Fibroblast of skin of left quadriceps (primary cell): ENCODE data around the gene PYGB.

Source experiments
- DNase-seq, 2 experiments: peaks; one replicate each; pipeline ENCODE4 v3.0.0-alpha.2; 2013; ENCODE audit warnings: low read depth in 2 of 2

The PYGB gene

DNA sequence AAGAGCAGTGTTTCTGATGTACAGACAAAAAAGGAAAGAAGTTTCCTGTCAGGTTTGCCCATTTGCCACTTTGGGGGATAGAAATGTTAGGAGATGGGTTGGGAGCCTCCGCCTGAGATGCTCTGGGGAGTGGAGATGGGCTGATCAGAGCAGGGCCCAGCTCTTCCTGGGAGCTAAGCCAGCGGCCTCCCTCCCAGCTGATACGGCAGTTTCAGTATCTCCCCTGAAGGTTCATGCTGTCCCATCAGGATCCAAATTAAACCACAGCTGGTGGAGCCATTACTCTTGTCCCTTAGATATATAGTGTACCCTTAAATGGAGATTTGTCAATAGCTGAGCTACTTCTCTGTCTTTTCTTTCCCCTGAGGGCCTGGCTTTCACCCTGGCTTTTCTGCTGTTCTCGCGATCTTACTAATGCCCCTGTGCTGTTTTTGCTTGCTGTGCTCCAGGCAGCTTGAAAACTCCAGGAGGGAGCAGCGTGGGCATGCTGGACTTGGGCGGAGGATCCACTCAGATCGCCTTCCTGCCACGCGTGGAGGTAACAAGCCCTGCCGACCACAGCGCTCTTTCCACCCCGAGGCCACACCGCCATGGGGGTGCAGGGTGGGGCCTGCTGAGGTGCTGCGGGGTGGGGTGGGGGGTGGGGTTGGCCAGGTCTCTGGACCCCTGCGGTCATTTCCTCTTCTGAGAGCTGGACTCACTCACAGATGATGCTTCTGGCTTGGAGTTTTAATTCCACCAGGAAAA lies 31.5 kb upstream of the PYGB start:
- no peak for DNase-seq

DNA sequence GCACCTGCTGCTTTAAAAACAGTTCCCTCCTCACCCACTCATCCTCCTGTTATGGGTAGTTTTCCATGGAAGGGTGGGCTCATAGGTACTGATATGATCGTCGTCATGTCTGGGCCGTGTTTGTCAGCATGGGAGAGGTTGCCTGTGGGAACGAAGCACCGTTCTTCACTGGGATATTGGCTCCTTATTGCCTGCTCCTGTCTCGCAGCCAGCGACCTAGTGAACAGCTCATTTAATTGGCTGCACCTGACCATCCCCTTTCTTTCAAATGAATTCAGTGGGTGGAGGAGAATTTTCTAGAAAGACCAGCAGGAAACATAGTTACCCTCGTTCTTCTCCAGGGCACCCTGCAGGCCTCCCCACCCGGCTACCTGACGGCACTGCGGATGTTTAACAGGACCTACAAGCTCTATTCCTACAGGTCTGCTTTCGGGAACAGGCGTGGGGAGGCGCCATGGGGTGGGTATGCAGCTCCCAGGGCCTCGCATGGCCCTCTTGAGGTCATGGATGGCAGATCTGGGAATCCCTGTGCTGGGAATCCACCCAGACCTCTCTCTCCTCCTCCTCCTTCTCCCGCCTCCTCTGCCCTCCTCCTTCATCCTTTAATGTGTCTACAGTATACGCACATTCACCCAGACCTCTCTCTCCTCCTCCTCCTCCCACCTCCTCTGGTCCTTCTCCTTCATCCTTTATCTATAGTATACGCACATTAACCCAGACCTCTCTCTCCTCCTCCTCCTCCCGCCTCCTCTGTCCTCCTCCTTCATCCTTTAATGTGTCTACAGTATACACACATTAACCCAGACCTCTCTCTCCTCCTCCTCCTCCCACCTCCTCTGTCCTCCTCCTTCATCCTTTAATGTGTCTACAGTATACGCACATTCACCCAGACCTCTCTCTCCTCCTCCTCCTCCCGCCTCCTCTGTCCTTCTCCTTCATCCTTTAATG lies 30.4 kb upstream of the PYGB start:
- no peak for DNase-seq

DNA sequence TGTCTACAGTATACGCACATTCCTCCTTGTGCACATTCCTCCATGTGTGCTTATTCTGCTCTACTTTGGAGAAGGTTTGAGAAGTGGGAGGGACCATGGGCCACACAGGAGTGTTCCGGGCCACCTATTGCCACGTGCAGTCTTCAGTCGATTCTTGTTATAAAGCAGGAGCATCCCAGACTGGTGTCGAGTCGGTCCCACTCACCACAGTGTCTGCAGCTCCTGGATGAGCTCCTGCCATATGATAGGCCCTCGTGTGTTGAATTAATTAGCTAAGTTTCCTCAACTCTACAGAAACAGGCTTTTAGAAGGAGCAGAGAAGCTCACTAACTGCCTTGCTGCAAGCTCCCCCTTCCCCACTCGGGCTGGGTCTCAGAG lies 29.8 kb upstream of the PYGB start:
- no peak for DNase-seq

DNA sequence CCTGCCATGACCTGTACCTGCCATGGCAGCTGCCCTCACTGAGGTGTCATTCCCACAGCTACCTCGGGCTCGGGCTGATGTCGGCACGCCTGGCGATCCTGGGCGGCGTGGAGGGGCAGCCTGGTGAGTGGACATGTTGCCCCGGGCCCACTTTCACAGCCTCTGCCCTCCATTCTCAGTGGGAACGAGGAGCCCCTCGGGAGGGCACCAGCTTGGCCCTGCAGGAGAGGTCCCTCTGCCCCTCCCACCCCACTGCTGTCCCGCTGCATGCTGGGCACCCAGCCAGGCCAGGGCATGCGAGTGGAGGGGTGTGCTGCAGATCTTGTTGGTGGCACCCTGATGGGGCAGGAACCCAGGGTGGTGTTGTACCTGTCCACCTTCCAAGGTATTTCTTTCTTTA lies 29.4 kb upstream of the PYGB start:
- DNase-seq: no peak

DNA sequence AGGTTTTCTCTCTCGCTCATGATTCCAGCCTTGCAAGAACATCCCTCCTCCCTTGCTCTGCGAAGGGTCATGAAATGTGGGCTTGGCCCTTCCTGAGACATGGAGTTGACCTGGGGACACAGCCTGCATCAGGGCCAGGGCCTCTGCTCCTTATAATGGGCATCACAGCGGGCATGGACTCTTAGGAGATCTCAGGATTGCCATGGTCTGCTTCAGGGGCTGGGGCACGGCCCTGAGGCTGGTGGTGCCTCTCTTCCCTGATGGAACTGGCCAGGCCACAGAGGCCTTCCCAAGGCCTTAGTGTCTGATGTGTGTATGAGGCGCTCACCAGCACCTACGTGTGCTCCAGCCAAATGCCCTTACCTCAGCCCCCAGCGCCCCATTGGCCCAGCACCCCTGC lies 28.5 kb upstream of the PYGB start:
- DNase-seq: no peak

DNA sequence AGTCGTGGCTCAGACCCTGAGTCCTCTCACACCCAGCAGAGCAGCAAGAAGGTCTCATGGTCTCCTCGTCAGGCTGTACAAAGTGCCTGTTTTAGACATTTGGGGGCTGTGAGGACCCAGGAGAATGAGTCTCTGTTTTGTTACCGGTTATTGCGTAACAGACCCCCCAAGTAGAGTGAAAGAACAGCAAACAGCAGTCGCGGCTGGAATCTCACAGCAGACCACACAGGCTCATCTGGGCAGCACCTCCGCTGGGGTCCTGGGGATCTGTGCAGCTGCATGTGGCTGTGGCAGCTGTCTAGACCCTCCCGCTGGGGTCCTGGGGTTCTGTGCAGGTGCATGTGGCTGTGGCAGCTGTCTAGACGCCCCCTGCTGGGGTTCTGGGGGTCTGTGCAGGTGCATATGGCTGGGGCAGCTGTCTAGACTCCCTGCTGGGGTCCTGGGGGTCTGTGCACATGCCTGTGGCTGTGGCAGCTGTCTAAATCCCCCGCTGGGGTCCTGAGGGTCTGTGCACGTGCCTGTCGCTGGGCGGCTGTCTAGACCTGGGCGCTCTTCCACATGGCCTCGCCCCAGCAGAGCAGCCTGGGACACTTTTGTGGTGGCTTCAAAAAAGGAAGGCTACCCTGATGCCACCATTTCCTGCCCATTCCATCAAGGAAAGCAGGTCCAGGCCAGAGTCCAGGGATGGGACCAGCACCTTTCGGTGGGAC lies 27.7 kb upstream of the PYGB start:
- no peak for DNase-seq

DNA sequence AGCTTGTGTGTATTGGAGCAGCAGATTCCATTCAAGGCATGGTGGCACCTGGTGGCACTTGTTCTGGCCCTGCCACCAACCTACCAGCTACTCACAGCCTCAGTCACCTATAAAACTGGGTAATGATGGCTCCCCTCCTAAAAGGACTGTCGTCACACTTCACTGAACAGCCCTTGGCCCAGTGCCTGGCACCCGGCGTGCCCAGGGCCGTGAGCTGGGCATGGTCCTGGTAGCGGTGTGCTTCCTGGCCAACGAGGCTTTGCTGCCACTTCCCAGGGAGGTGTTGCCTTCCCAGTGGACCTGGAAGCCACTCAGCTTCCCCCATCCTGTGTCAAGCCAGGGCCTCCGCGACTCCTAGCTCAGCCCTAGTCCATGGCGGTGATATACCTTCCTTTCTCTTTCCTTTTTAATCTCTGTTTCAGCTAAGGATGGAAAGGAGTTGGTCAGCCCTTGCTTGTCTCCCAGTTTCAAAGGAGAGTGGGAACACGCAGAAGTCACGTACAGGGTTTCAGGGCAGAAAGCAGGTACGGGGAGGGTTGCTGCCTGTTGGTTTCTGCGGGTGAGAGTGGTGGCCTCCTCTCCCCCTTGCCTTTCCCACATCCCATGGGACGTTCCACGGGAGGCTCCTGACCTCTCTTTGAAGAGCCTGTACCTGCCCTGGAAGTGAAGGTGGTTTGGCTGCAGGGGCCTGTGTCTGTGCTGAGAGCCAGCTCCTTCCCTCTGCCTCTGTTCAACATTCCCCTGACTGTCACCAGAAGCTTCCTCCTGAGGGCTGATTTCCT lies 26.9 kb upstream of the PYGB start:
- DNase-seq: no peak

DNA sequence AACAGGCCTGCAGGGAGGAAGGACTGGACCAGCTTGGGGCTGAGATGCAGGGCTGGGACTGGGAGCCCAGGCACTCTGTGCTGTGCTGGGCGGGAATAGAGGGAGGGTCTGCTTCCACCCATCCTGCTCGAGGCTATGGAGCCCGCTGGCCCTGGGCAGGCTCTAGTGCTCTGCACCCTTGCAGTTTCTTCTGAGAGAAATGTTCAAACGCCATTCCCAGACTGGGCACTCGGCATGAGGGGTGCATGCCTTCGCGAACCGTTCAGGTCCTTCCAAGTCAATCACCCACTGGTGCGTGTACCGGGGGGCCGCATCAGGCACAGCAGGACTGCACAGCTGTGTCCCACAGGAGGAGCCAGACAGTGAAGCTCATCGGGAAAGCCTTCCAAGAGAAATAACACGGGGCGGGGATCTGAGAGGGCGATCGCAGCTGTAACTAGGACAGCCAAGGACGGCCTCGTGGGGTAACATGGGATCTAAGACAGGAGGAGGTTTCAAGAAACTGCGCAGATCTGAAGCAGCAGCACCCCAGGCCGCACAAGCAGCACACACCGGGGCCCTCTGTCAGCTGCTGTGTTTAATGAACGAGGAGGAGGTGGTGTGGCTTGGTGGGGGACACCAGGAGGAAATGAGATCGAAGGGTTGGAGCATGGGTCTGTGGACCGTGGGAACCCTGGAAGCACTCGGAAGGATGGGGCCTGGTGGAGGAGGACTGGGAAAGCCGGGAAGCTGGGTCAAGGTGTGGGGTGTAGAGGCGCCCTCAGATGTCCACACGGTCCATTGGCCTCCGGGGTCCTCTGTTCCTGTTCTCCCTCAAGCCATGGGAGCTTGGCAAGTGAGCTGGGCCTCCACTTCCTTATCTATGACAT lies 26.1 kb upstream of the PYGB start:
- no peak for DNase-seq

DNA sequence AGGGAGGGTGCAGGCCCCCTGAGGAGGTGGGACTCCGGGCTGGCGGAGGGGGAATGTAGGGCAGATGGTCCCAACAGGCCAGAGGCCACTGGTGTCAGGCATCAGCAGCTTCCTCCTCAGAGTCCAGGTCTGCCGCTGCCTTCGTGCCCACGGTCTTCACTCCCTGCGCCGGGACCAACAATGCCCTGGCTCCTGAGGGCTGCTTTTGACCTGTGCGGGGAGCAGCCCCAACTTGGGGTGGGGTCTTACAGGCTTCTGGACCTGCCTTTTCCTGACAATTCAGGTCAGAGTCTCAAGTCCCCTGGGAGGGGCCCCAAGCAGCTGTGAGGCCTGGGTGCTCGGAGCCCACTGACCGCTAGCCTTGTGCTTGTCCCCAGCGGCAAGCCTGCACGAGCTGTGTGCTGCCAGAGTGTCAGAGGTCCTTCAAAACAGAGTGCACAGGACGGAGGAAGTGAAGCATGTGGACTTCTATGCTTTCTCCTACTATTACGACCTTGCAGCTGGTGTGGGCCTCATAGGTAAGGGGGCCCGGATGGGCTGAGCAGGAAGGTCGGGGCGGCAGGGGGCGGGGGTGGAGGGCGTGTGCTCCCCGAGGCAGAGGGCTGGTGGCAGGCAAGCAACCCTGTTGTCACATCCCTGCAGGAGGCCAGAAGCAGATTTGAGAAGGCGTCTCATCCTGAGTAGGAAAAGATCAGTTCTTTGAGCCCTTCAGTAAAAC lies 25.3 kb upstream of the PYGB start:
- no peak for DNase-seq

DNA sequence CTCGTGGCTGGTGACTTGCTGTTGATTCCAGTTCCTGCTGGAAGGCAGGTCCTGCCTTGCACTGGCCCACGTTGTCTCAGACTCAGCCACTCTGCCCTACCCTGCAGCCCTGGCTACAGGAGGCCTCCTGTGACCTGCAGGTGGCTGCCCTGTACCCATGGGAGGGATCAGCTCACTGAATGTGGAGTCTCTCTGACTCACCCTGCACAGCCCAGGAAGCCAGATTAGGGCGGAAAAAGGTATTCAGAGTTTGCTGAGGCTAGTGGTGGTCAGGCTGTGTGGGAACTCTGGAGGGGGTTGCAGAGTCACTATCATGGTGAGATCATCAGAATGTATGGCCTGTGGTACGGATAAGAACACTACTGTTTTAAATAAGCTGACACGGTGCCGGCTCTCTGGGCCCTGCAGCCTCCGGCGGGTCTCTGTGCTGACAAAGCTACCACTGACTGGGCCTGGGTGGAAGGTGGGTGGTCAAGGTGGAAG lies 24.7 kb upstream of the PYGB start:
- peak; percentile 74 for DNase-seq

DNA sequence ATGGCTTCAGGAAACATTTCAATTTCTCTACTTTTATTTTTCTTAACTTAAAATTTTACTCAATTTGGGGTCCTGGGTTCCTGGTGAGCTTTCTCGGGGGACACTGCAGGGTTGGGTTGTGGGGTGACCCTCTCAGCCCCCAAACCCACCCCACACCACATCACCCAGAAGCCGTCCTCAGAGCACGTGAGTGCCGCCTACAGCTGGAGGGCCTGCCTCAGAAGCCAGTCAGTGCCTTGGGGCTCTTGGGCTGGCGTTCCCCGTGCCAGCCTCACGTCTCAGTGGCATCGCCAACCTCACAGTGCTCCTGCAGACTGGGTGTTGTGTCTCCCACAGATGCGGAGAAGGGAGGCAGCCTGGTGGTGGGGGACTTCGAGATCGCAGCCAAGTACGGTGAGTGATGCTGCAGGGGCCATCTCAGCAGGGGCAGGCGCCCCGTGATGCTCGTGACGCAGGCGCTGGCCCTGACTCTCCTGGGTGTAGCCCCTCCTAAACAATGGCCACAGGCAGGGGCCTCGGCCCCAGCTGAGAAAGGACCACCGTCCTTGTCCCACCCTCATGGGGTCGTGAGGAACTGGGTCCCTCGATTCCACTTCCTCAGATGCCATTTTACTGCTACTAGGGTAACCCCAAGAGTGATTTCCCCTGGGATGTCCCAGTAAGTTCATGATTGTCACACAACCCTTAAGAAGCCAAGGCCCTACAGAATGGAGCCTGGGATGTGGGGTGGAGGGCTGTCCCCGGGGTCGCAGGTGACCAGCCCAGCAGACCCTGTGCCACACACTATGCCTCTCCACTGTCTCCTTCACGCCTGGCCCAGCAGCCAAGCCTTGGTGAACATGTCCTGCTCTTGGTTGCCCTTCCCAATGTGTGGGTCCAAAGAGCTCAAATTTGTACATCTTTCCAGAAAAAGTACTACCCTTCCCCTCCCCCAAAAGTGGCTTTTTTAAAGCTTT lies 23.8 kb upstream of the PYGB start:
- no peak for DNase-seq

DNA sequence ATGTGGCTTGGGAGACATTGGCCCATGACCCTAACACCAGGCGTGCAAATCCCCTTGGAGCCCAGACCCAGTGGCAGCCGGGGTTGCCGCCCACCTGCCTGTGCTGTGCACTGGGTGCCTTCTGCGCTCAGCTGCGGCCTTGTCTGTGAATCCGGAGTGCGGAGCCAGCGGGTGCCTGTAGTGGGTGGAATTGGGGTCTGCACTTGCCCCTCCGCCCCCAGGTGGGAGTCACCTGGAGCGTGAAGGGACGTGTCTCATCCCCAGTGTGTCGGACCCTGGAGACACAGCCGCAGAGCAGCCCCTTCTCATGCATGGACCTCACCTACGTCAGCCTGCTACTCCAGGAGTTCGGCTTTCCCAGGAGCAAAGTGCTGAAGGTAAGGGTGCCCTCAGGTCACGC lies 22.9 kb upstream of the PYGB start:
- no peak for DNase-seq

DNA sequence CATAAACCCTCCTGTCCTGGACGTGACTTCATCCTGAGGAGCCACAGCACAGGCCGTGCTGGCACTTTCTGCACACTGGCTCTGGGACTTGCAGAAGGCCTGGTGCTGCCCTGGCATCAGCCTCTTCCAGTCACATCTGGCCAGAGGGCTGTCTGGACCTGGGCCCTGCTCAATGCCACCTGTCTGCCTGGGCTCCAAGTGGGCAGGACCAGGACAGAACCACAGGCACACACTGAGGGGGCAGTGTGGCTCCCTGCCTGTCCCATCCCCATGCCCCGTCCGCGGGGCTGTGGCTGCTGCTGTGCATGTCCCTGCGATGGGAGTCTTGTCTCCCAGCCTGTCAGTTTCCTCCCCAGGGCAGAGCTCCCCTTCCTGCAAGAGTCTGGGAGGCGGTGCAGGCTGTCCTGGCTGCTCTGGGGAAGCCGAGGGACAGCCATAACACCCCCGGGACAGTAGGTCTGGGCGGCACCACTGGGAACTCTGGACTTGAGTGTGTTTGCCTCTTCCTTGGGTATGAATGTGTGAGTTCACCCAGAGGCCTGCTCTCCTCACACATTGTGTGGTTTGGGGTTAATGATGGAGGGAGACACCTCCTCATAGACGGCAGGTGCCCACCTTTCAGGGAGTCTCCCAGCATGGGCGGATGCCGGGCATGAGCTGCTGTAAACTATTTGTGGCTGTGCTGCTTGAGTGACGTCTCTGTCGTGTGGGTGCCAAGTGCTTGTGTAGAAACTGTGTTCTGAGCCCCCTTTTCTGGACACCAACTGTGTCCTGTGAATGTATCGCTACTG lies 22.0 kb upstream of the PYGB start:
- DNase-seq: no peak

DNA sequence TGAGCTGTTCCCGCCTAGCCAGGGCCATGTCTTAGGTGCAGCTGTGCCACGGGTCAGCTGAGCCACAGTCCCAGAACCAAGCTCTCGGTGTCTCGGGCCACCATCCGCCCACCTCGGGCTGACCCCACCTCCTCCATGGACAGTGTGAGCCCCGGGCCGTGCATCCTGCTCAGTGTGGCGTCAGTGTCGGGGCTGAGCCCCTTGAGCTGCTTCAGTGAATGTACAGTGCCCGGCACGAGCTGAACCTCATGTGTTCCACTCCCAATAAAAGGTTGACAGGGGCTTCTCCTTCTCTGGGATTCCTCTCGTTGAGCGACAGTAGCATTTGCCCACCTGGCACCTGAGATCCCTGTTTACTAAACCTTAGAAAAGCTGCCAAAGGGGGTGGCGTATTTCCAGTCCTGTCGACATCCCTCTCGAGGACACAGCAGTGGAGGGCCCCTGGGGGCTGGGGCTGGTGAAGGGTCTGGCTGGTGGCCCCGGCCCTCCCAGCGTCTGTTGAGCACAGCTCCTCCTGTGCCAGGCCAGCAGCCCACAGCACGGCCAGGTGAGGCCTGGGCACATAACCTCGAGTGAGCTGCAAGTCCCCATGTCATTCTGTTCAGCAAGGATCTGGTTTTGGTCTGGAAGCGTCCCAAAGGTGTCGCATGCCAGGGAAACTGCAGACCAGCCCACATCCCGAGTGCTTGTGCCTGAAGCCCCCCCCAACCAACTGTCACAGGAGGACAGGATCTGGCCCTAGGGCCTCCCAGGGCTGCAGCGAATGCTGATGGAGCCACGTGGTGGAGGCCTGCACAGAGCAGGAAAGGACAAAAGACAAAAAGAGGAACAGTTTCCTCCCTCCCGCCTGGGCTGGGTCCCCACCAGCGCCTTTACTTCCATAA lies 21.2 kb upstream of the PYGB start:
- no peak for DNase-seq

DNA sequence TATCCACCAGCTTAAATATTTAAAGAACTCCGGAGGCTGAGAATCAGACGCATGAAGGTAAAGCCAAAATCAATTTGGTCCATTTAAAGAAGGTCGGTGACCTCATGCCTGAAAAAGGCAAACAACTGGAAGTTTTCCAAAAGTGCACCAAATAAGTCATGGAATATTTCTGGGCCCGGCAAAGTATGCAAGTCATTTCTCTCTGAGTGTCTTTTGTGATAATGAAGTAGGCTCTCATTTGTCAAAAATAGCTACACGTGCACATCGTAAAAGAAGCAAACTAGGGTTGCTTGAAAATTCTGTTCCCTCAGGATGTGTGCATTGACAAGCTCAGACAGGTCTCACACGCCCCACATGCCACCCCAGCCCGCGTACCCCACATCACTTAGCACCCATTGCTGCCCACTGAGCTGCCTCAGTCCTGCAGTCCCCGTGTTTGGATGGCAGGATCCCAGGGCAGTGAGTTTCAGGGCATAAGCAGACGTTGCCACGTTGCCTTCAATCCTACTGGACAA lies 20.5 kb upstream of the PYGB start:
- DNase-seq: peak in 1 of 2 experiments; percentile 44

DNA sequence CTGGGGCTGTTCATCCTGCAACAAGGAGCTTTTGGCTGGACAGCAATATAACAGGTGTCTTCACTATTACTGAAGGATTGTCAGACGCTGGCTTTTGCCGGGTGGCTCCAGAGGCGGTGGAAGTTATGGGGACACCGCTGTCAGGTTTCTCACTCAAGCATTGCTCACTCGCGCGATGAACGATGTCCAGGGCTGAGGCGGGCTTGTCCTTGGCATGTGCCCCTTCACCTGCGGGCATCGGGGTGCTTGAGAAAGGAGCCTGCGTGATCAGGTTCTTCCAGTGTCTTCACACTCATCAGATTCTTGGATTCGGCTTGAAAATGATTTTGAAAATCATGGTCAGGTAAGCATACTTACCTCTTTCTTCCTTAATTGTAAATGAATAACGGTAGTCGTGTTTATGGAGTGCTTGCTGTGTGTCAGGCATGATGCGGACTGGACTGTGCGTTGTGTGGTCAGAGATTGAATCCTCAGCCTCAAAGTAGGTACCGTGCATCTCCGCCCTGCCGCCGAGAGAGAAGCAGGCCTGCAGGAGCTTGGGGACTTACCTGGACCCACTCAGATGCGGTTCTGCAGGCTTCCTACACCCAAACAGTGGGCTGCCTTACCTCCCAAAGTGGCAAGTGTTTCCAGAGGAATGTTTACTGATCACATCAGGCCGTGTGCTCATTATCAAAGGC lies 18.3 kb upstream of the PYGB start:
- DNase-seq: no peak
